ENCODE data around the gene GCA. TPM values are rescaled to one million over a fixed set of nuclear protein-coding genes. Genes with fewer than 3 reads are reported as not detected.

GCA gene
- total and polyA plus RNA-seq, 12 donors = 3.4 to 33.9 (median 19.5) TPM

DNA sequence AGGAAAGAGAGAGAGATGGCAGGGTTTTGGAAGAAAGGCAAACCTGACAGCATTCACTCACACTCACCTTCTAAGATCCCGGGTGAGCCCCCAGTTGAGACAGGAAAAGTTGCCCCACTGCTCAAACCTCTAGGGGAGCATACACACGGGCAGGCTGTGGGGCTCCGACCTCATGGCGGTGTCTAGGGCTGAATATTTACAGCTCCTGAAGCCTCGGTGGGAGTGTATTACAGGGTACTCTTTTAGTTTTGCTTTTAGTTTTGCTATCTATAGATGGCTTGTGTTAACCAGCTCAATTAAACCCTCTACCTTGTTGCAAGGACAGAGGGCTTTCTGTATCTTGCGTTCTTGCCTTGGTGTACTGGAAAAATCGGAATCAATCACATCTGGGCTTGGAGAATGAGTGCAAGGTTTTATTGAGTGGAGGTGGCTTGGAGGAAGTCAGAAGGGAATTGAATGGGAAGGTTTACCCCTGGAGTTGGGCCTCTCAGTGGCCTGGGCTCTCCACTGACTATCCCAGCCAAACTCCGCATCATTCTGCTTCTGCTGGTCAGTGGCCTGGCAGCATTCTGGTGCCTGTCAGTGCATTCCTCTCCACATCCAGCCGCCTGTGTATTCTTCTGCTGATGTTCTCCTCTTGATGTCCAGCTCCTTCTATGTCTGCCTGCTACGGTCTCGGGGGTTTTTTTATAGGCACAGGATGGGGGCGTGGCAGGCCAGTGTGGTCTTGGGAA lies 15.3 kb upstream of the GCA start:
- Histone ChIP-seq H3K36me3 (replicated peaks in 1 of 2) (no peaks in the 10 kb centered on the region), H3K27ac (no peak overlapping the region), H3K27me3 (no peaks in the 10 kb centered on the region), H3K4me1 (replicated peaks in 1 of 2) (no peaks in the 10 kb centered on the region), H3K4me3 (no peak overlapping the region), H3K9me3 (replicated peaks in 1 of 3) (no peaks in the 10 kb centered on the region)
- DNase-seq = no peak
- intact Hi-C loops (cut with DNase I) = no loop called here
- no peak for TF ChIP-seq POLR2A (IDR thresholded peaks at IDR 0.05)
- TF ChIP-seq, protein P1, sequence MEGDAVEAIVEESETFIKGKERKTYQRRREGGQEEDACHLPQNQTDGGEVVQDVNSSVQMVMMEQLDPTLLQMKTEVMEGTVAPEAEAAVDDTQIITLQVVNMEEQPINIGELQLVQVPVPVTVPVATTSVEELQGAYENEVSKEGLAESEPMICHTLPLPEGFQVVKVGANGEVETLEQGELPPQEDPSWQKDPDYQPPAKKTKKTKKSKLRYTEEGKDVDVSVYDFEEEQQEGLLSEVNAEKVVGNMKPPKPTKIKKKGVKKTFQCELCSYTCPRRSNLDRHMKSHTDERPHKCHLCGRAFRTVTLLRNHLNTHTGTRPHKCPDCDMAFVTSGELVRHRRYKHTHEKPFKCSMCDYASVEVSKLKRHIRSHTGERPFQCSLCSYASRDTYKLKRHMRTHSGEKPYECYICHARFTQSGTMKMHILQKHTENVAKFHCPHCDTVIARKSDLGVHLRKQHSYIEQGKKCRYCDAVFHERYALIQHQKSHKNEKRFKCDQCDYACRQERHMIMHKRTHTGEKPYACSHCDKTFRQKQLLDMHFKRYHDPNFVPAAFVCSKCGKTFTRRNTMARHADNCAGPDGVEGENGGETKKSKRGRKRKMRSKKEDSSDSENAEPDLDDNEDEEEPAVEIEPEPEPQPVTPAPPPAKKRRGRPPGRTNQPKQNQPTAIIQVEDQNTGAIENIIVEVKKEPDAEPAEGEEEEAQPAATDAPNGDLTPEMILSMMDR (IDR thresholded peaks at IDR 0.05) = no peak
- 89 to 94% (median 91%) methylated on average over 12 of the region's 12 CpGs for WGBS, 4 donors

DNA sequence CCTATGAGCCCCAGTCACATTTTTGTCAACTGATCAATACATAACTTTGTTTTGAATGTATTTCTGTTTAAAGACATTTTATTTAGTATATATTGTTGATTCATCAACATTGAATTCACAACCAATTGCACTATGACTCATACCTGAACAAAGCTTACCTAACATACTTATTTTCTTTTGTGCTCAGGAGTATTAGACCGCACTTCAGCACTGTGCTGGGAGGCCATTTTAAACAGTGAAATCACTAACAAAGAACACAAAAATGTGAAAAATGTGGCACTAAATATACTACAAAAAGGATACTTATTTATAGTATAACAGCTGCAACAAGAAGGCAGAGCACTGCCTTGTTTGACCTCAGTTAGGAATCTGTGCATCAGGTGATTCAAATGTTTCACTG lies 13.1 kb upstream of the GCA start:
- TF ChIP-seq, protein P1 (IDR thresholded peaks at IDR 0.05) = no peak
- TF ChIP-seq POLR2A (IDR thresholded peaks at IDR 0.05) = no peak
- Histone ChIP-seq H3K4me3 (no peak overlapping the region), H3K27ac (no peak overlapping the region), H3K4me1 (replicated peaks in 1 of 2) (no peaks in the 10 kb centered on the region), H3K9me3 (replicated peaks in 1 of 3) (no peaks in the 10 kb centered on the region), H3K36me3 (replicated peaks in 1 of 2) (no peaks in the 10 kb centered on the region), H3K27me3 (no peaks in the 10 kb centered on the region)
- intact Hi-C loops (cut with DNase I) = no loop called here
- no peak for DNase-seq
- WGBS, 4 donors = 92 to 100% (median 99%) methylated on average over 1 of the region's 1 CpG

DNA sequence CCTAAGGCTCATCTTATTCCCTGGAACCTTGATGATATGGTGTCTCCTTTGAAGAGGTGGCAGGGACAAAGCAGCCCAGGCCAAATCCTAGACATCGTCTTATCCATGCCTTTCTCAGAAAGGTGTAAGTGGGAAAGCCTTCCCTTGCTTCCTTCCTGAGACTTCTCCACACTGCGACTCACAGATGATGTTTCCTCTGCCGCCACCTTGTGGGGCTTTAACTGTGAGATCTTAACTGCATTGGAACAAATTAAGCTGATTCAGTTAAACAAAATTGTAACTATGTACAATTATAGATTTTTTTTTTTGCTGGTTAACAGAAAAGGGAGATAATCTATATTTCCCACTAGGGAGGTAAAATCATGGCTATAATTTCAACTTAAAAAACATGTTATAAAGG lies 10.0 kb upstream of the GCA start:
- Histone ChIP-seq H3K4me1 (replicated peaks in 1 of 2) (no peaks in the 10 kb centered on the region), H3K4me3 (no peak overlapping the region), H3K27ac (no peak overlapping the region), H3K27me3 (no peaks in the 10 kb centered on the region), H3K9me3 (replicated peaks in 1 of 3) (no peaks in the 10 kb centered on the region), H3K36me3 (replicated peaks in 1 of 2) (no peaks in the 10 kb centered on the region)
- intact Hi-C loops (cut with DNase I) = no loop called here
- TF ChIP-seq, protein P1 (IDR thresholded peaks at IDR 0.05) = peak in 3 of 6 experiments; percentile 17 to 30 (median 18)
- no peak for TF ChIP-seq POLR2A (IDR thresholded peaks at IDR 0.05)
- WGBS, 4 donors = 49 to 74% (median 53%) methylated on average over 3 of the region's 3 CpGs
- no peak for DNase-seq

DNA sequence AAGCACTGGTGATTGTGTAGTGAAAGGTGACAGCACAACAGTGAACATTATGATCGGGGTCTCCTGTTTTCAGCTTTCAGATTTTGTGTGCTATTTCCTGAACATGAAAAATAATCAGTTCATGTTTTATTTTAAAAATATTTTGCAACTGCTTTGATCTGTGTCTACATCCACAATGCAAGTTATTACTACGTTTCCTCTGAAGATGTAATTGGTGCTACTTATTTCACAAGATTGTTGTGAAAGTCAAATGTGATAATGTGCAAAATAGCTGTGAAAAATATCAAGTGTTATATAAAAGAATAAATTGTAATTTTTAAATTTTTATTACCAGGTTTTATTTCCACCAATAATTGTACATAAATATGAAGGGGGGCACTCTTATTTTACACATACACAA lies 6.1 kb upstream of the GCA start:
- no peak for DNase-seq
- no peak overlapping the region for H3K27ac ChIP-seq
- no peaks in the 10 kb centered on the region for H3K4me1 ChIP-seq (replicated peaks in 1 of 2)
- intact Hi-C loops (cut with DNase I) = no loop called here
- TF ChIP-seq, protein P1 (IDR thresholded peaks at IDR 0.05) = no peak
- no peaks in the 10 kb centered on the region for H3K36me3 ChIP-seq (replicated peaks in 1 of 2)
- no peak overlapping the region for H3K4me3 ChIP-seq
- 81 to 94% (median 87%) methylated on average over 2 of the region's 2 CpGs for WGBS, 4 donors
- no peaks in the 10 kb centered on the region for H3K9me3 ChIP-seq (replicated peaks in 1 of 3)
- H3K27me3 ChIP-seq = no peaks in the 10 kb centered on the region
